ENCODE data around the gene PAPSS2.
"Not testable (repeated sequence)": the region's sequence is repeated elsewhere in the genome, so short reads cannot be mapped to it uniquely, and the experiment has no call there.

PAPSS2 gene

GRCh38 chr10:87636313-87636915, 23.3 kb upstream of the PAPSS2 start:
- no peaks in the 10 kb centered on the region for H3K4me1 Mint-ChIP-seq
- no peak for TF ChIP-seq CTCF (IDR thresholded peaks at IDR 0.05; ENCODE audit: unreplicated experiment in 3 of 3)
- no peak overlapping the region for H3K27ac Mint-ChIP-seq
- H3K27me3 Mint-ChIP-seq (ENCODE audit: low read depth), result no peaks in the 10 kb centered on the region
- H3K4me3 Mint-ChIP-seq, result no peak overlapping the region
- H3K36me3 Mint-ChIP-seq (ENCODE audit: low read depth), result no peaks in the 10 kb centered on the region
- H3K9me3 Mint-ChIP-seq, result peaks cover 2% of the 10 kb centered on the region

GRCh38 chr10:87639493-87639892, 20.2 kb upstream of the PAPSS2 start:
- no peak for TF ChIP-seq CTCF (IDR thresholded peaks at IDR 0.05; ENCODE audit: unreplicated experiment in 3 of 3)
- H3K27ac Mint-ChIP-seq, result no peak overlapping the region
- H3K9me3 Mint-ChIP-seq, result peaks cover 2% of the 10 kb centered on the region
- H3K4me1 Mint-ChIP-seq, result no peaks in the 10 kb centered on the region
- no peaks in the 10 kb centered on the region for H3K36me3 Mint-ChIP-seq (ENCODE audit: low read depth)
- no peaks in the 10 kb centered on the region for H3K27me3 Mint-ChIP-seq (ENCODE audit: low read depth)
- H3K4me3 Mint-ChIP-seq, result no peak overlapping the region

- H3K27ac Mint-ChIP-seq, result no peak overlapping the region
- no peaks in the 10 kb centered on the region for H3K4me1 Mint-ChIP-seq
- no peaks in the 10 kb centered on the region for H3K36me3 Mint-ChIP-seq (ENCODE audit: low read depth)
- no peaks in the 10 kb centered on the region for H3K9me3 Mint-ChIP-seq
- no peak for TF ChIP-seq CTCF (IDR thresholded peaks at IDR 0.05; ENCODE audit: unreplicated experiment in 3 of 3)
- H3K4me3 Mint-ChIP-seq, result no peak overlapping the region
- no peaks in the 10 kb centered on the region for H3K27me3 Mint-ChIP-seq (ENCODE audit: low read depth)
Measured at GRCh38 chr10:87640043-87640442, 19.6 kb upstream of the PAPSS2 start.

- H3K27ac Mint-ChIP-seq, result no peak overlapping the region
- H3K4me1 Mint-ChIP-seq, result no peaks in the 10 kb centered on the region
- H3K4me3 Mint-ChIP-seq, result no peak overlapping the region
- TF ChIP-seq CTCF (IDR thresholded peaks at IDR 0.05; ENCODE audit: unreplicated experiment in 3 of 3), result no peak
- no peaks in the 10 kb centered on the region for H3K36me3 Mint-ChIP-seq (ENCODE audit: low read depth)
- H3K27me3 Mint-ChIP-seq (ENCODE audit: low read depth), result no peaks in the 10 kb centered on the region
- peaks cover 5% of the 10 kb centered on the region for H3K9me3 Mint-ChIP-seq
Measured at GRCh38 chr10:87642486-87642885, 17.2 kb upstream of the PAPSS2 start.

GRCh38 chr10:87642988-87643387, 16.7 kb upstream of the PAPSS2 start:
- no peak for TF ChIP-seq CTCF (IDR thresholded peaks at IDR 0.05; ENCODE audit: unreplicated experiment in 3 of 3)
- H3K27me3 Mint-ChIP-seq (ENCODE audit: low read depth), result no peaks in the 10 kb centered on the region
- no peak overlapping the region for H3K27ac Mint-ChIP-seq
- peaks cover 5% of the 10 kb centered on the region for H3K9me3 Mint-ChIP-seq
- H3K4me1 Mint-ChIP-seq, result no peaks in the 10 kb centered on the region
- H3K4me3 Mint-ChIP-seq, result no peak overlapping the region
- H3K36me3 Mint-ChIP-seq (ENCODE audit: low read depth), result no peaks in the 10 kb centered on the region

GRCh38 chr10:87643920-87644319, 15.8 kb upstream of the PAPSS2 start:
- Mint-ChIP-seq H3K36me3 (ENCODE audit: low read depth) (no peaks in the 10 kb centered on the region), H3K4me3 (no peak overlapping the region), H3K9me3 (peaks cover 5% of the 10 kb centered on the region), H3K4me1 (no peaks in the 10 kb centered on the region), H3K27ac (no peak overlapping the region), H3K27me3 (ENCODE audit: low read depth) (no peaks in the 10 kb centered on the region)
- TF ChIP-seq CTCF (IDR thresholded peaks at IDR 0.05; ENCODE audit: unreplicated experiment in 3 of 3), result no peak

GRCh38 chr10:87644500-87644899, 15.2 kb upstream of the PAPSS2 start:
- H3K36me3 Mint-ChIP-seq (ENCODE audit: low read depth); H3K4me3 Mint-ChIP-seq; H3K27ac Mint-ChIP-seq; H3K9me3 Mint-ChIP-seq; H3K27me3 Mint-ChIP-seq (ENCODE audit: low read depth); H3K4me1 Mint-ChIP-seq: not testable (repeated sequence)
